ENCODE data around the gene LMCD1.

Gene LMCD1

DNA sequence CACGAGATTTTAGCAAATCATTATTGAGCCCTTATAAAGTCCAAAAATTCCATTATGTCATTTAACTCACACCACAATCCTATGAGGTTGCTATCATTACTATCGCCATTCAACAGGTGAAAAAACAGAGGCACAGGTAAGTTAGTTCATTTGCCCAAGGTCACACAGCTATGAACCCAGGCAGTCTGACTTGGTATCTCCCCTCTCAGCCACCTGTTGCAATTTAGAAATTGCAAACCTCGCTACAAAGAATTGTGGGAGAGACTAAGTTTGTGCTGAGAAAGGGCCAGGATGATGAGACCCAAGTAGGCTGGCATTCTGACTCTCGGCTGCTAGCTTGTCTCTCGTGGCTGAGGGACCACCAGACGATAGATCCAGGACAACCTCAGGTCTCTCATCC is 57.7 kb downstream of the LMCD1 start:
- TF ChIP-seq, protein P1, sequence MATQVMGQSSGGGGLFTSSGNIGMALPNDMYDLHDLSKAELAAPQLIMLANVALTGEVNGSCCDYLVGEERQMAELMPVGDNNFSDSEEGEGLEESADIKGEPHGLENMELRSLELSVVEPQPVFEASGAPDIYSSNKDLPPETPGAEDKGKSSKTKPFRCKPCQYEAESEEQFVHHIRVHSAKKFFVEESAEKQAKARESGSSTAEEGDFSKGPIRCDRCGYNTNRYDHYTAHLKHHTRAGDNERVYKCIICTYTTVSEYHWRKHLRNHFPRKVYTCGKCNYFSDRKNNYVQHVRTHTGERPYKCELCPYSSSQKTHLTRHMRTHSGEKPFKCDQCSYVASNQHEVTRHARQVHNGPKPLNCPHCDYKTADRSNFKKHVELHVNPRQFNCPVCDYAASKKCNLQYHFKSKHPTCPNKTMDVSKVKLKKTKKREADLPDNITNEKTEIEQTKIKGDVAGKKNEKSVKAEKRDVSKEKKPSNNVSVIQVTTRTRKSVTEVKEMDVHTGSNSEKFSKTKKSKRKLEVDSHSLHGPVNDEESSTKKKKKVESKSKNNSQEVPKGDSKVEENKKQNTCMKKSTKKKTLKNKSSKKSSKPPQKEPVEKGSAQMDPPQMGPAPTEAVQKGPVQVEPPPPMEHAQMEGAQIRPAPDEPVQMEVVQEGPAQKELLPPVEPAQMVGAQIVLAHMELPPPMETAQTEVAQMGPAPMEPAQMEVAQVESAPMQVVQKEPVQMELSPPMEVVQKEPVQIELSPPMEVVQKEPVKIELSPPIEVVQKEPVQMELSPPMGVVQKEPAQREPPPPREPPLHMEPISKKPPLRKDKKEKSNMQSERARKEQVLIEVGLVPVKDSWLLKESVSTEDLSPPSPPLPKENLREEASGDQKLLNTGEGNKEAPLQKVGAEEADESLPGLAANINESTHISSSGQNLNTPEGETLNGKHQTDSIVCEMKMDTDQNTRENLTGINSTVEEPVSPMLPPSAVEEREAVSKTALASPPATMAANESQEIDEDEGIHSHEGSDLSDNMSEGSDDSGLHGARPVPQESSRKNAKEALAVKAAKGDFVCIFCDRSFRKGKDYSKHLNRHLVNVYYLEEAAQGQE (IDR thresholded peaks at IDR 0.05; ENCODE audit: insufficient replicate concordance, low read depth) = no peak
- TF ChIP-seq, protein P2, sequence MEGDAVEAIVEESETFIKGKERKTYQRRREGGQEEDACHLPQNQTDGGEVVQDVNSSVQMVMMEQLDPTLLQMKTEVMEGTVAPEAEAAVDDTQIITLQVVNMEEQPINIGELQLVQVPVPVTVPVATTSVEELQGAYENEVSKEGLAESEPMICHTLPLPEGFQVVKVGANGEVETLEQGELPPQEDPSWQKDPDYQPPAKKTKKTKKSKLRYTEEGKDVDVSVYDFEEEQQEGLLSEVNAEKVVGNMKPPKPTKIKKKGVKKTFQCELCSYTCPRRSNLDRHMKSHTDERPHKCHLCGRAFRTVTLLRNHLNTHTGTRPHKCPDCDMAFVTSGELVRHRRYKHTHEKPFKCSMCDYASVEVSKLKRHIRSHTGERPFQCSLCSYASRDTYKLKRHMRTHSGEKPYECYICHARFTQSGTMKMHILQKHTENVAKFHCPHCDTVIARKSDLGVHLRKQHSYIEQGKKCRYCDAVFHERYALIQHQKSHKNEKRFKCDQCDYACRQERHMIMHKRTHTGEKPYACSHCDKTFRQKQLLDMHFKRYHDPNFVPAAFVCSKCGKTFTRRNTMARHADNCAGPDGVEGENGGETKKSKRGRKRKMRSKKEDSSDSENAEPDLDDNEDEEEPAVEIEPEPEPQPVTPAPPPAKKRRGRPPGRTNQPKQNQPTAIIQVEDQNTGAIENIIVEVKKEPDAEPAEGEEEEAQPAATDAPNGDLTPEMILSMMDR (IDR thresholded peaks at IDR 0.05; ENCODE audit: insufficient read depth, low read length) = no peak
- TF ChIP-seq SPI1 (IDR thresholded peaks at IDR 0.05; ENCODE audit: borderline replicate concordance, low read depth) (no peak), POLR2AphosphoS5 (IDR thresholded peaks at IDR 0.05; ENCODE audit: low read depth) (no peak), GABPA (IDR thresholded peaks at IDR 0.05; ENCODE audit: low read depth) (no peak)
- Histone ChIP-seq H3K27ac (replicated peaks) (no peak overlapping the region), H3K27me3 (ENCODE audit: insufficient read depth, poor library complexity, severe bottlenecking) (no peaks in the 10 kb centered on the region), H3K4me3 (replicated peaks; ENCODE audit: insufficient read depth, low read length) (no peak overlapping the region)
- no peak for DNase-seq (ENCODE audit: low read depth in 1 of 2, low spot score in 1 of 2)

DNA sequence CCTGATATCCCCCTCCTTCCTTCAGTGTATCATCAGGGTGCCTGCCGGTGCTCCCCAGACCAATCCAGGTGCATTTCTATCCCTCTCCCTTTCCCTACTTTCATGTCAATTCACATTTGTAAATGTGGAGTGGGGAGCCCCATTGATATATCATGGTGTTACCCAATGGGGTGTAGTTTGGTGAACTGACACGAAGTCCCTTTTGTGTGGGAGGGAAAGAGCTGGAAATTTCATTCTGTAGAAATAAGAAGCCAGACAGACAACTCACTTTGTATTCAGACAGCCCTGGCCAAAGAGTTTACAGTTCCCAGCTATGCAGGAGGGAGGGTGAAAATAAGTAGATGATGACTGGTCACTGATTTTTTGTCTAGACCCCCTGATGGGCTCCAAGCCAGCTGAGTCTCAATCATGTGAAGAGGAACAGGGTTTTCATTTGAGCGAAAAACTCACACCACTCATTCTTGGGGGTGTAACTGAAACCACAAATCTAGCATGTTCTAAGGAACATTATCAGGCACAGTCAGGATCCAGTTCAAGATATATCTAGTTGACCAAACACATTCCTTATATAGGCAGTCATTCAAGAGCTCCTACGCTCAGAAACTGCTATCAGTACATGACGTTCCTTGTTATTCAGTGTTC is 58.9 kb downstream of the LMCD1 start:
- Histone ChIP-seq H3K4me3 (replicated peaks; ENCODE audit: insufficient read depth, low read length) (no peak overlapping the region), H3K27ac (replicated peaks) (no peak overlapping the region), H3K27me3 (ENCODE audit: insufficient read depth, poor library complexity, severe bottlenecking) (no peaks in the 10 kb centered on the region)
- TF ChIP-seq, protein P2 (IDR thresholded peaks at IDR 0.05; ENCODE audit: insufficient read depth, low read length) = no peak
- no peak for TF ChIP-seq POLR2AphosphoS5 (IDR thresholded peaks at IDR 0.05; ENCODE audit: low read depth)
- TF ChIP-seq GABPA (IDR thresholded peaks at IDR 0.05; ENCODE audit: low read depth) = no peak
- TF ChIP-seq SPI1 (IDR thresholded peaks at IDR 0.05; ENCODE audit: borderline replicate concordance, low read depth) = no peak
- TF ChIP-seq, protein P1 (IDR thresholded peaks at IDR 0.05; ENCODE audit: insufficient replicate concordance, low read depth) = no peak
- no peak for DNase-seq (ENCODE audit: low read depth in 1 of 2, low spot score in 1 of 2)

DNA sequence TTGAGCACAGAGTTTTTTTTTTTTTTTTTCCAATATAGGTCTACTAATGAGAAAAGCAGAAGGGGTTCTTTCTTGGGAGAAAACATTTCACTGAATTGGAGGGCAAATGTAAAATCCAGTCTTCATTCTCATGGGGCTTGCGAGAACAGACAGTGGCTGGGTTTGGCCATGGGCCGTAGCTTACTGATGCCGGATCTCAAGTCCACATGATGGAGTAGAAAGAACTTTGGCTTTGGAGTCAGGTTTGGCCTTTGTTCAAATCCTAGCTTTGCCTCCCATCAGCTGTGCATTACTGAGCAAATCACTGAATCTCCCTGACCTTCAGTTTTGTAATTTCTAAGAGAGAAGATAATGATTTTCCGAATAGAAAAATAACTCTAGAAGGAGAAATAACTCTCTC is 59.7 kb downstream of the LMCD1 start:
- Histone ChIP-seq H3K27ac (replicated peaks) (no peak overlapping the region), H3K27me3 (ENCODE audit: insufficient read depth, poor library complexity, severe bottlenecking) (no peaks in the 10 kb centered on the region), H3K4me3 (replicated peaks; ENCODE audit: insufficient read depth, low read length) (no peak overlapping the region)
- TF ChIP-seq, protein P1 (IDR thresholded peaks at IDR 0.05; ENCODE audit: insufficient replicate concordance, low read depth) = no peak
- TF ChIP-seq, protein P2 (IDR thresholded peaks at IDR 0.05; ENCODE audit: insufficient read depth, low read length) = no peak
- TF ChIP-seq SPI1 (IDR thresholded peaks at IDR 0.05; ENCODE audit: borderline replicate concordance, low read depth) (no peak), GABPA (IDR thresholded peaks at IDR 0.05; ENCODE audit: low read depth) (no peak), POLR2AphosphoS5 (IDR thresholded peaks at IDR 0.05; ENCODE audit: low read depth) (no peak)
- no peak for DNase-seq (ENCODE audit: low read depth in 1 of 2, low spot score in 1 of 2)
